Activated naive CD8-positive, alpha-beta T cell treated with anti-CD3 and anti-CD28 coated beads for 36 hours (primary cell): ENCODE measurements around the gene ZFYVE19. TPM values are rescaled to one million over a fixed set of nuclear protein-coding genes. Genes with fewer than 3 reads are reported as not detected.
A peak's percentile ranks its signal among the peaks of the same experiment; 100 is the strongest.

Experiments
- DNase-seq: peaks from one replicate; pipeline ENCODE4 v3.0.0; 2021
- H3K27ac Mint-ChIP-seq: one replicate; pipeline ENCODE4 v1.8.0; 2022; ENCODE audit warnings: mild to moderate bottlenecking, moderate library complexity, mixed read lengths
- H3K27me3 Mint-ChIP-seq: one replicate; pipeline ENCODE4 v1.8.0; 2022; ENCODE audit warnings: mild to moderate bottlenecking, mixed read lengths
- H3K36me3 Mint-ChIP-seq: one replicate; pipeline ENCODE4 v1.8.0; 2021; ENCODE audit warnings: mild to moderate bottlenecking, mixed read lengths
- H3K4me1 Mint-ChIP-seq: one replicate; pipeline ENCODE4 v1.8.0; 2021; ENCODE audit warnings: mixed read lengths
- H3K4me3 Mint-ChIP-seq: one replicate; pipeline ENCODE4 v1.8.0; 2022; ENCODE audit warnings: mild to moderate bottlenecking, moderate library complexity, mixed read lengths
- H3K9me3 Mint-ChIP-seq: one replicate; pipeline ENCODE4 v1.8.0; 2022; ENCODE audit warnings: mixed read lengths
- total RNA-seq, 2 experiments: library from RNA; stranded (reverse); gene quantifications; one replicate each; pipeline ENCODE4 v1.2.3, GENCODE V29; 2021

The ZFYVE19 gene
- total RNA-seq: 10 to 100 TPM; 20.1 to 20.8 TPM

DNA sequence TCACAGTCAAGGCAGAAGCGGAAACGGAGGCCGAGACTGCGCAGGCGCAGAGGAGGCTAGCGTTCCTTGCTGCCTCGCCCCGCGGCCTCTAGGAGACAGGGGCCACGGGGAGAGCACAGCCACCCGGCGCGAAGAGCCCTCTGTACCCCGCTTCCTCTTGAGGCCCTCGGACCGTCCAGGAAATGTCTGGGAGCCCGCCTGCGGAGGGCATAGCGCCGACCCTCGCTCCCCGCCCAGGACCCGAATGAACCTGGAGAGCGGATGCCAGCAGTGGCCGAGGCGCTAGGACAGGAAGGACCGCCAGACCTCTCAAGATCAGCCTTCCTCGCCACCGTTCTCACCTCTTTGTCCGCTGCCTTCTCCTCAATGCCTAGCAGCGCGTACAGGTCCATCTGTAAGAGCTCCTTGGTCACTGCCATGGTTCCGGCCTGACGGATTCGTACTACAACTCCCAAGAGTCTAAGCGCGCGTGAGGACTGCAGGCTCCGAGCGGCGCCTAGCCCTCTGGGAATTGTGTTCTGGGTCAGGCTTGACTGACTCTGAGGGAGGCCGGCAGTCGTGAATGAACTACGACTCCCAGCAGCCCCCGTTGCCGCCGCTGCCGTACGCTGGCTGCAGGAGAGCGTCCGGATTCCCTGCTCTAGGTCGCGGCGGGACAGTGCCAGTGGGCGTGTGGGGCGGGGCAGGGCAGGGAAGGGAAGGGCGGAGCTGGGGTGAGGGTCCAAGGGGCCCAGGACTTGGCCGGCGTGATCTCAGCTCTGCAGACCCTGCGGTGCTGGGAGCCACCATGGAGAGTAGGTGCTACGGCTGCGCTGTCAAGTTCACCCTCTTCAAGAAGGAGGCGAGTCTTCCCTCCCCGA, at the start of gene ZFYVE19, which contains the start of gene DNAJC17:
ZFYVE19 (plus strand) TSS at position 62 of the 860 bp plus-strand sequence; CDS start at position 563, 501 bp downstream.
DNAJC17 (minus strand) TSS at position 446 of the 860 bp plus-strand sequence; CDS start at position 419, 27 bp downstream.
- Mint-ChIP-seq H3K27ac (peak within 1 kb of the TSS; percentile 98), H3K9me3 (no peaks in the 10 kb centered on the region), H3K4me3 (peak within 1 kb of the TSS; percentile 94), H3K27me3 (no peaks in the 10 kb centered on the region), H3K4me1 (peaks cover 21% of the 10 kb centered on the region), H3K36me3 (peaks cover 7% of the 10 kb centered on the region)
- DNase-seq: peak; percentile 95

DNA sequence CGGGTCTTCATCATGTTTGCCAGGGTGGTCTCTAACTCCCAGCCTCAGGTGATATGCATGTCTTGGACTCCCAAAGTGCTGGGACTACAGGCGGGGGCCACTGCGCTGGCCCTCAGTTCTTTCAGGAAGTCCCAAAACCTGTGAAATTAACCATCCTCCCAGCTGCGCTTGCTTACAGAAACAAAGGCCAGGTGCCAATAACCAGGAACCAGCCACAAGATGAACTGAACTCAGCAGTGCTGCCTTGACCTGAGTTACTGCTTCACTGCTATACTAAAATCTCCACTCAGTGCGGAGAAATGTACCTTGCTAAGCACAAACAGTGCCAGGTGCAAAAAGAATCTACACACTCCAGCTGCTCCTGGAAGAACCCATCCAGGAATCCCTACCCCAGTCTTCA, 46.9 kb upstream of the ZFYVE19 start:
- no peak for DNase-seq
- Mint-ChIP-seq H3K27me3 (no peaks in the 10 kb centered on the region), H3K27ac (no peak overlapping the region), H3K4me1 (peaks cover 23% of the 10 kb centered on the region), H3K9me3 (no peaks in the 10 kb centered on the region), H3K4me3 (no peak overlapping the region), H3K36me3 (peaks cover under 1% of the 10 kb centered on the region)

- peak overlapping the region; percentile 75 for H3K27ac Mint-ChIP-seq
- H3K4me3 Mint-ChIP-seq: peak overlapping the region; percentile 72
- H3K9me3 Mint-ChIP-seq: no peaks in the 10 kb centered on the region
- peaks cover 5% of the 10 kb centered on the region for H3K36me3 Mint-ChIP-seq
- H3K27me3 Mint-ChIP-seq: no peaks in the 10 kb centered on the region
- peak; percentile 61 for DNase-seq
- H3K4me1 Mint-ChIP-seq: peaks cover 32% of the 10 kb centered on the region
Measured at GRCh38 chr15:40762919-40763800, 43.7 kb upstream of the ZFYVE19 start.

DNA sequence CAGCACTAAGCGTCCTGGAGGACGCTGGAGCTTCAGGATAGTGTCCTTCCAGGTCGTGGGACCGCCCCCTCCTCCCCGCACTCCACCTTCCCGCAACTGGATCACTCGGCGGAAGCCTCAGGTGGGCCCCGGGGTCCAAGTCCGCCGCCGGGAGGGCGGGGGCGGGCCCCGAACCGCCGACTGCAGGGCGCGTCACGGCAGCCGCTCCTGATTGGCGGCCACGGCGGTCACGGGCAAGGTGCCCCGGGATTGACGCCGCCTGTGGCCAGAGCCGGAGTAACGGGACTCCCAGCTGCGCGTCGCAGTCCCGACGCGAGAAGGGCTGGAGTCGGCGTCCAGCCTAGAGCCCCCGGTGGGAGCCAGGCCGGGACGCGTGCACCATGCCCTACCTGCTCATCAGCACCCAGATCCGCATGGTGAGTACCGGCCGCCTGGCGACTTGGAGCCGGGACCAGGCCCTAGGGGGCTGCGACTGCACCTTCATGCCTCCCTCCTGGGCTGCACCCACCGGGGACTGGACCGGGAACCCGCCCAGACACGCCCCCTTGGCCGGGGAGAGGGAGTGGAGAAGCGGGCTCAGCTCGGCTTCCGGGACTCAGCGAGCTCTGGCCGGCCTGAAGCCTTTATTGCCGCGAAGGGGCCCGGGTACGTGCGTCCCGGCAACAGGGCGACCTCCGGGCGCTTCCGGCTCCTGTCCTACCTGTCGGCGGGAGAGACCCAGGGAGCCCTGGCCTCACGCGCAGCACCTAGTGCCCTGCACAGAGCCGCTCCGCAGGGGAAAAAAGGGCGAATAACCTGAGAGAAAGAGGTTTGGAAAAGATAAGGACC, 42.9 kb upstream of the ZFYVE19 start, which contains the start of gene GCHFR:
GCHFR (plus strand) TSS at position 268 of the 828 bp plus-strand sequence; CDS start at position 381, 113 bp downstream.
- peak within 1 kb of the TSS; percentile 72 for H3K4me3 Mint-ChIP-seq
- no peaks in the 10 kb centered on the region for H3K27me3 Mint-ChIP-seq
- H3K36me3 Mint-ChIP-seq: peaks cover 5% of the 10 kb centered on the region
- peak within 1 kb of the TSS; percentile 75 for H3K27ac Mint-ChIP-seq
- H3K4me1 Mint-ChIP-seq: peaks cover 39% of the 10 kb centered on the region
- H3K9me3 Mint-ChIP-seq: no peaks in the 10 kb centered on the region
- DNase-seq: peak; percentile 80

- no peaks in the 10 kb centered on the region for H3K27me3 Mint-ChIP-seq
- peak overlapping the region; percentile 72 for H3K4me3 Mint-ChIP-seq
- H3K4me1 Mint-ChIP-seq: peaks cover 45% of the 10 kb centered on the region
- peaks cover 5% of the 10 kb centered on the region for H3K36me3 Mint-ChIP-seq
- H3K9me3 Mint-ChIP-seq: no peaks in the 10 kb centered on the region
- no peak for DNase-seq
- H3K27ac Mint-ChIP-seq: peak overlapping the region; percentile 56
Measured at GRCh38 chr15:40764629-40765103, 42.2 kb upstream of the ZFYVE19 start.

DNA sequence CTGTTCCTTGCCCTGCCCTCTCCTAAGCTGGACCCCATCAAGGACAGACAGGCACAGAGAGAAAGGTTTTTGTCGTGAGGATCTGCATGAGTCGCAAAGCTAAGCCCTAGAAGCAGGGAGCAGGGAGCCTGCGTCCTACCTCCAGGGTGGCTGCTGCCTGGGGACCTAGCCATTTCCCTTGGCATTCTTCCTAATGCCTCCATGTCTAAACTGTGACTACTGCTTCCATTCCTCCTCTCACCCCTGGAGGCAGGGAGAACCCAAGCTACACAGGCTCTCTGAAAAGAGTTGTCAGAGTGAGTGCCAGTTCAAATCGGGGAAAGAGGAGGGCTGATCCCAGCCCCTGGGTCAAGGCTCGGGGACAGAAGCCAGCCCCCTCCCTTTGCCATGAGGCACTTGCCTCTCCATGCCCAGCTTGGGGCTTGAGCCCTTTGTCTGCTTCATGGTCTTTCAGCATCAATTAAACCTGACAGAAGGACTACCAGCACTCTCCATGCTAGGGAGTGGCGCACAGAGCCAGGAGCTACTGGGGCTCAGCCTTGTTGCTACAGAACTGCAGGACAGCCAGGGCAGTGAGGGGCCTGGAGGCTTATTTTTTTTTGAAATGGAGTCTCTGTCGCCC, 40.6 kb upstream of the ZFYVE19 start:
- Mint-ChIP-seq H3K9me3 (no peaks in the 10 kb centered on the region), H3K36me3 (peaks cover 5% of the 10 kb centered on the region), H3K27me3 (no peaks in the 10 kb centered on the region), H3K4me1 (peaks cover 55% of the 10 kb centered on the region), H3K4me3 (peak overlapping the region; percentile 18), H3K27ac (peak overlapping the region; percentile 38)
- no peak for DNase-seq

DNA sequence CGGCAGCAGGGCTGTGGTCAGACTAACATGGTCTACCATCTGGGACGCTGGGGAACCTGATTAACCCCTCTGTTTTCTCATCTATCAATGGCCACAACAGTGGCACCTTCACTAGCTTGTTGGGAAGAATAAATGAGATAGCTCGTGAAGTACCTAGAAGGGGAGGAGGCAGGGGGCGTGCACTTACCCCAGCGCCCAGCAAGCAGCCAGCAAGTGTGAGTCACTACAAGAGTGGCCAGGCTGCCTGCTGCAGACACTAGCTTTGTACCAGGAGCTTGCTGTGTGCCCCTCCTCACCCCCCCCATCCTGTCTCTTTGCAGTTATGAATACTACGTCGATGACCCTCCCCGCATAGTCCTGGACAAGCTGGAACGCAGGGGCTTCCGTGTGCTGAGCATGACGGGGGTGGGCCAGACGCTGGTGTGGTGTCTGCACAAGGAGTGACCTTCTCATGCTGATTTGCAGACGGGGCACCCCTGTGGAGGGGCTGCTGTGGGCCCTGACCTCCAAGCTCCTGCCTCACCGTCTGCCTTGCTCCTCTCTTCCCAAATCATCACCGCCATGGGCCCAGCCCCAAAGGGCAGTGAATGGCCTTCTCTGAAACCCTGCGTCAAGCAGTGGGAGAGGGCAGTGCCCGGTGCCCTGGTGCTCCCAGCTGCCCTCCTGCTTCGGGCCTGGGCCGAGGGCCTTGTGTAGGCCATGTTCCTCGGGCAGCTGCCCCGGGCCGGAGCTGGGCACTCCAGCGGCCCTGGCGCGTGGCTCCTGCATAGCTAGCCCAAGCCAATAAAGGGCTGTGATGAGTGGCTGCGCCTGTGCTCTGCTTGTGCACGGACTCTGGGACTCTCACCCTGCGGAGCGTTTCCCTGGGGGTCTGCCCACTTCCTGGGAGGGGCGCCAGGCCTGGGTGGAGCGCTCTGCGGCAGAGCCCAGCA, 39.7 kb upstream of the ZFYVE19 start:
- no peaks in the 10 kb centered on the region for H3K9me3 Mint-ChIP-seq
- H3K4me1 Mint-ChIP-seq: peaks cover 55% of the 10 kb centered on the region
- no peak for DNase-seq
- H3K27ac Mint-ChIP-seq: no peak overlapping the region
- peaks cover 5% of the 10 kb centered on the region for H3K36me3 Mint-ChIP-seq
- no peak overlapping the region for H3K4me3 Mint-ChIP-seq
- H3K27me3 Mint-ChIP-seq: no peaks in the 10 kb centered on the region

- H3K27me3 Mint-ChIP-seq: no peaks in the 10 kb centered on the region
Measured at GRCh38 chr15:40767838-40768500, 38.9 kb upstream of the ZFYVE19 start.

DNA sequence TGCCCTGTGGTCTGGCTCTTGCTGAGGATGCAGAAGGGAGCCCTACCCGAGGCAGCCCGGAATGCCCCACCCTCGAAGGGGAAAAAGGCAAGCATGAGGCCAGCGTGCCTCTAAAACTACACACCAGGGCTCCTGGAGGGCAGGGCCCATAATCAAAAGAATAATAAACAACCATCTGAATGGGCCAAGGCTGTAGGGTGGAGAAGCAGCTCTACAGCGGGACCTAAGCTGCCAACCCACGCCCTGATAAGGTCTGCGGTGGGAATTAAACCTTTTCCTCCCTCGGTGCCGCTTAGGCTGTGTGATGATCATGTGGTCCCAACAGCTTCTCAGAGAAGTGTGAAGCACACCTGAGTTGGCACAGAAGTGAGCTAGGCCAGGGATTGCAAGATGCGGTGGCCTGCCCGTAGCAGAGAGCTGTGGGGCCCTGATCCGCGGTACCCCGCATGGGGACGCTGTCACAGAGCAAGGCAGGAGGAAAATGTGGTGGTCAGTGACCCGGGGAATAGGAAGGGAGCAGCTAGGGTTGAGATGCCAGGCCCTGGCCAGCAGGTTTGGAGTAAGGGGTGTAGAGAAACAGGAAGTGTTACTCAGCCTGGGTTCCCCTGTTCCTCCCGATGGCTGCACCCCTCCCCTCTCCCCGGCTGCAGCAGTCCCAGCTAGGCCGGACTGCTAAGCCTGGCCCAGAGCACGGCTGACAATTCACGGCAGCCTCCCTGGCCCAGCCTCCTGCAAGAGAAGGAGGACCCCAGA, 38.2 kb upstream of the ZFYVE19 start:
- no peak for DNase-seq
- peaks cover 45% of the 10 kb centered on the region for H3K4me1 Mint-ChIP-seq
- H3K27ac Mint-ChIP-seq: peak overlapping the region; percentile 96
- H3K9me3 Mint-ChIP-seq: no peaks in the 10 kb centered on the region
- peaks cover 5% of the 10 kb centered on the region for H3K36me3 Mint-ChIP-seq
- H3K4me3 Mint-ChIP-seq: peak overlapping the region; percentile 65
- H3K27me3 Mint-ChIP-seq: no peaks in the 10 kb centered on the region

More at GRCh38 chr15:40767838-40768500, 38.9 kb upstream of the ZFYVE19 start:
- H3K36me3 Mint-ChIP-seq: peaks cover 5% of the 10 kb centered on the region
- no peaks in the 10 kb centered on the region for H3K9me3 Mint-ChIP-seq
- DNase-seq: no peak
- no peak overlapping the region for H3K4me3 Mint-ChIP-seq
- peak overlapping the region; percentile 96 for H3K27ac Mint-ChIP-seq
- peaks cover 52% of the 10 kb centered on the region for H3K4me1 Mint-ChIP-seq

DNA sequence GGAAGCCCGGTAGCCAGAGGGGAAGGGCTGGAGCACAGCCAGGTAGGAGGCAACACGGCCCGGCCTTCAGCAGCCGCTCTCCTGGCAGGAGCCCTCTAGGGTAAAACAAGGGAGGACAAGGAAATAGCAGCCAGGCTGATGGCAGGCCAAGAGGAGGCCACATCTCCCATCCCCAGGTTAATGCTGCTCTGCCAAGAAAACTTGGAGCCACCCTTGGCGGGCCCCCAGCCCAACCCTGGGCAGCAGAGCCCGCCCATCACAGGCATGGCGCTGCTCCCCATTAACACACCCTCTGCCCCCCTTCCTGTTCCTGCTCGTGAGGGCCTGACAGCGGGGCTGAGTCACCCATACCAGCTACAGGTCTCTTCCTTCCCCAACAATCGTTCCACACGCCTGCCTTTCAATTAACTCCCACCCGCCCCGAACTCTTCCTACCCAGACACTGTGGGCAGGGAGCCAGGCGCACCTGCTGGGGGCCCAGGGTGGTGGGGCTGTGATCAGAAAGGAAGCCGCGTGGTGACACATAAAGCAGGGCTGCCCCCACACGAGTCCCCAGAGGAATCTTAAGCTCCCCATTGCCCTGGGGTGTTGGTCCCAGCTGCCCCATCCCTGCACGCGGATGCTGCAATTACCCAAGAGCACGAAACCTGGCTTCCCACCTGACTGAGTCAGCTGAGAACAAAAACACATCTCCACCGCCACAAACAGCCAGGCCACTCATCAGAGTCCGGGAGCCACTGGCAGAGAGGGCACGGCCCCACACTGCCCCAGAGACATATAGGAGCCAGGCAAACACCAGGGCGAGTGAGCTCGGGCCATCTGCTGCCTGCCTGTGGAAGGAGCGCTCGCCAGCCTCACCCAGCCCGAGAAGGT, 37.4 kb upstream of the ZFYVE19 start, which contains the start of gene C15orf62:
C15orf62 (plus strand) TSS at position 707 of the 873 bp plus-strand sequence. CDS start 516 bp downstream, outside the sequence.
- Mint-ChIP-seq H3K9me3 (no peaks in the 10 kb centered on the region), H3K36me3 (peaks cover 5% of the 10 kb centered on the region), H3K4me3 (peak within 1 kb of the TSS; percentile 65), H3K27ac (peak within 1 kb of the TSS; percentile 96), H3K4me1 (peaks cover 43% of the 10 kb centered on the region), H3K27me3 (no peaks in the 10 kb centered on the region)
- DNase-seq: peak; percentile 83

GRCh38 chr15:40770147-40770721, 36.7 kb upstream of the ZFYVE19 start:
- Mint-ChIP-seq H3K4me1 (peaks cover 37% of the 10 kb centered on the region), H3K27me3 (no peaks in the 10 kb centered on the region), H3K36me3 (peaks cover 3% of the 10 kb centered on the region), H3K27ac (peak overlapping the region; percentile 96), H3K9me3 (no peaks in the 10 kb centered on the region), H3K4me3 (peak overlapping the region; percentile 65)
- DNase-seq: no peak
